ELR (cell line): ENCODE results near the gene TAS1R3.

Experiments used
- DNase-seq: peaks from one replicate; pipeline ENCODE4 v3.0.0-alpha.2; 2015; ENCODE audit warnings: low read depth

The TAS1R3 gene

DNA sequence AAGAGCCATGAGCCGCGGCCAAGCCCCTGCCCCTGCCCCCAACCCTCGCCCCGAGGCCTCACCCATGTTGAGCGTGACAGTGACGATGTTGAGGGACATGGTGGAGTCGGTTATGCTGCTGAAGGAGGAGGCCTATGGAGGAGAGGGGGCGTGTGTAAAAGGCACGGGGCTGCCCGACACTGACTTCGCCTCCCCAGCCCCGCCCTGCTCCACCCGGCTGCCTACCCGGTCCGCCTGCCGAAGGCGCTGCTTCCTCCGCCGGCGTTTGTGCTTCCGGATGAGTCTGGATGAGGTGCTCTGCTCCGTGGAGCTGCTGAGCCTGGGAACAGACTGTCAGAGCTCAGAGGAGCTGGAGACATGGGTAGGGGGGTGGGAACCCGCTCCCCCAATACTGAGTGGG, 9.1 kb downstream of the TAS1R3 start:
- no peak for DNase-seq

DNA sequence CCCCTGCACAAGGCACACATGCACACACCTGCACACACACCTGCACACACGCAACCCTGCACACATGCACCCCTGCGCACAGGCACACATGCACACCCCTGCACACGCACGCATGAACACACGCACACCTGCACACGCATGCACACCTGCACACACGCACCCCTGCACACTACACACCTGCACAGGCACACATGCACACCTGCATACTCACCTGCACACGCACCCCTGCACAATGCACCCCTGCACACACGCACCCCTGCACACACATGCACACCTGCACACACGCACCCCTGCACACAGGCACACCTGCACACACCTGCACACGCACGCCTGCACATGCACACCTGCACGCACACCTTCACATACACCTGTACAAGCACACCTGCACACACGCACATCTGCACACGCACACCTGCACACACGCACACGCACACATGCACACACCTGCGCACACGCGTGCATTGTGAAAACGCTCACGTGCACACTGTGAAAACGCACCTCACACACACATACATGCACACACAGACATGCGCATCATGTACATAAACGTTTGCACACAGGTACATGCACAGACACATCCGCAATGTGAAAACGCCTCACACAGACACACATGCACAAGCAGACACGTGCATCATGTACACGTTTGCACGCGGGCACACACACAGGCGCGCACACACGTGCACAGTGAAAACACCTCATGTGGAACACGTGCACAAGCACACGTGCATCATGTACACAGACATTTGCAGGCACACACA, 9.9 kb downstream of the TAS1R3 start:
- DNase-seq, result no peak

DNA sequence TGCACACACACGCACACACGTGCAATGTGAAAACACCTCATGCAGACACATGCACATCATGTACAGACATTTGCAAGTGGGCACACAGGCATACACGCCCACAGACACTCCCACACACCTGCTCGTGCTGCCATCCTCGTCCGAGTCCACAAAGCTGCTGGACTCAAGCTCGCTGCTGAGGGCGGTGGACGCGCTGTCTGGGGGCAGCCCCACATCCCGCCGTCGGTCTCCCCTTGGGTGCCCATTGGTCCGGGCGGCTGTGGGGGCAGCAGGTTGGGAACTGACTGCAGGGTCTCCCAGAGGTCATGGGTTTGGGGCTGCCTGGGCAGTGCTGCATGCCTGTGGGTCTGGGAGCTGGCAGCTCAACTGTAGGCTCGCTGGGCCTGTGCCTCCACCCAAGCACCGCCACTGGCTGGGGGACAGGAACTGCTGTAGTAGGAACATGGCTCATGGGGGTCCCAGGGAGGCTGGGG, 10.5 kb downstream of the TAS1R3 start:
- no peak for DNase-seq

DNA sequence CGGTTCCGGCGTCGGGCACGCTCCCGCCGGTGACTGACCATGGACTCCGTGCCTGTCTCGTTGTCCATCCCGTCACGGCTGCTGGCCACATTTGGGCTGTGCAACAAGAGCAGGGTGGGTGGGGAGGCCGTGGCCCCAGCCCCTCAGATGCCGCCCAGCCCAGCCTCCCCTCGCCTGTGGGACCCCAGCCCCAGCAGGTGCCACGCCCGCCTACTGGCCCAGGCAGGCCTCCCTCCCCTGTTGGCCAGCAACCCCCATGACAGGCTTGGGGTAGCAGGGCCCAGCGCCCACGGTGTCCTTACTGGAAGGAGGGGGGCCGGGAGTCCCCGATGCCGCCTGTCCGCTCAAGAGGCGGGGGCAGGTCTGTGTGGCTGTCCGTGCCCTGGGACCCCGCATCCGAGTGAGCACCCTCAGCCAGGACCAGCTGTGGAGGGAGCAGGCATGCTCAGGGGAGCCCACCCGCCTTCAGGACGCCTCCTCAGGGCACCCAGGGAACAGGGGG, 11.0 kb downstream of the TAS1R3 start:
- DNase-seq, result no peak

DNA sequence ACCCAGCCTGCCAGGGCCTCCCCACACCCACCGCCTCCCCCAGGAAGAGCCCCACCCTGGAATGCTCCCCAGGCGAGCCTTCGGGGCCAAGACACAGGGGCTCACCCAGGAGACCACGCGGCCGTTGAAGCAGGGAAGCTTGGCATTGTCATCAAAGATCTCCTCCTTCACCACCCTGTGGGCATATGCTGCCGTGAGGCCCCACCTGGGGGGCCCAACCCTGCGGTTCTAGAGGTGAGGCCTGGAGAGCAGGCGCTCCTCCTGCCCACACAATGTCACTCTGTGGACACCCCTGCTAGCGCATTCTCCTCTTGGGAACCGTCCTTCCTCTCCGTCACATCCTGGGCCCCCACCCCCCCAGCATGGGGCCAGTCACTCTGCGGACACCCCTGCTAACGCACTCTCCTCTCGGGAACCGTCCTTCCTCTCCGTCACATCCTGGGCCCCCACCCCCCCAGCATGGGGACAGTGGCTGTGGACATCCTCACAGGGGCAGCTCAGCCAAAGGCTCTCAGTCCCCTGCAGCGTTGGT, 11.6 kb downstream of the TAS1R3 start:
- no peak for DNase-seq

DNA sequence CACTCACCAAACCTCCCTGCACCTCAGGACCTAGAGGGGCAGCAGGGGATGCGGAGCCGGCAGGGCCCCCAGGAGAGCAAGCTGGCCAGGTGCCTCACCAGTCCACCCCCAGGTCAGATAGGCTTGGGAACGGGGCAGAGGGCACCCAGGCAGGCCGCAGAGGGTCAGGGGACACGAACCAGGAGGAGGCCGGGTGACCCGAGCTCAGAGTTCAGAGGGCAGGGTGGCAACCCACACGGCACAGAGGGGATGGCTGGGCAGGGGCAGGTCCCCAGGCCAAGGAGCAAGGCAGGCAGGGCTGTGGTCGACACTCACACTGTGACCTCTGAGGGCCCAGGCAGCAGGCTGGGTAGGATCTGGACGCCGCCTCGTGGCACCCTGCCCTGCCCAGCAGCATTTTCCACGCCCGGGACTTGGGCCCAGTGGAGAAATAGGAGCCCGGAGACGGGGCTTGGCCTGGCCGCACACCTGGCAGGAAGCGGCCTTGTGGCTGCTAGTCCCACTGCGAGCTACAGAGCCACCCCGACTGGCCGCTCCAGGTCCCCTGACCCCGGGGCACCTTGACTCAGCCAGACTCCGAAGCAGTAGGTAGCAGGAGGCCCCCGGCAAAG, 12.8 kb downstream of the TAS1R3 start:
- DNase-seq, result no peak

DNA sequence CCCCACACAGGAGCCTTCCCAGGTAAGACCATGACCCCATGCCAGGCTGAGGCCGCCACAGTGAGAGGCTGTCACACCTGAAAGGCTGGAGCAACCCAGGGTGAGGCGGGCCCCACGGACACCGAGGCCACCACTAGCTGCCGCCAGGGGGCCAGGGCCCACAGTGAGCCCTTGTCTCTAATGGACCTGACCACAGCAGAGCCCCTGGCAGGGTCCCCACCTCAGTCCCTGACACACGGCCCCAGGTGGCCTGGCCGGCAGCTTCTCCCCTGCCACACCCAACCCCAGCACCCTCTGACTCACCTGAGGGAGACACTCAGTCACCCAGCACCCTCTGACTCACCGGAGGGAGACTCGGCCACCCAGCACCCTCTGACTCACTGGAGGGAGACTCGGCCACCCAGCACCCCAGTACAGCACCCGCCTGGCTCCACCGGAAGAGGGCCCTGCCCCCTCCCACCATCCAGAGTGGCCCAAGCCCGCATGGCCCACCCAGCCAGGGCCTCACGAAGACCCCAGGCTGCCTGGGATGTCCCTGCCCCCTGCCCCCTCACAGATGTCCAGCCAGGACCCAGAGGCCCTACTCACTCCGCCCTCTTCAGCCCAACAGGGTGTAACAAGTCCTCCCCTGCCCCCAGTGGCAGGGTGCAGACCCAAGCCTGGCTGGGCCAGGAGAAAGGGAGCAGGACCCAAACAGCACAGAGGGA, 13.7 kb downstream of the TAS1R3 start:
- peak; percentile 97 for DNase-seq

- DNase-seq, result peak; percentile 63
These were observed 14.3 kb downstream of the TAS1R3 start for GRCh38 chr1:1345384-1345783.

- no peak for DNase-seq
These were observed 14.9 kb downstream of the TAS1R3 start for GRCh38 chr1:1345860-1346500.

GRCh38 chr1:1346501-1346890, 15.4 kb downstream of the TAS1R3 start:
- DNase-seq, result no peak

- DNase-seq, result no peak
These were observed 16.0 kb downstream of the TAS1R3 start for GRCh38 chr1:1347026-1347595.

DNA sequence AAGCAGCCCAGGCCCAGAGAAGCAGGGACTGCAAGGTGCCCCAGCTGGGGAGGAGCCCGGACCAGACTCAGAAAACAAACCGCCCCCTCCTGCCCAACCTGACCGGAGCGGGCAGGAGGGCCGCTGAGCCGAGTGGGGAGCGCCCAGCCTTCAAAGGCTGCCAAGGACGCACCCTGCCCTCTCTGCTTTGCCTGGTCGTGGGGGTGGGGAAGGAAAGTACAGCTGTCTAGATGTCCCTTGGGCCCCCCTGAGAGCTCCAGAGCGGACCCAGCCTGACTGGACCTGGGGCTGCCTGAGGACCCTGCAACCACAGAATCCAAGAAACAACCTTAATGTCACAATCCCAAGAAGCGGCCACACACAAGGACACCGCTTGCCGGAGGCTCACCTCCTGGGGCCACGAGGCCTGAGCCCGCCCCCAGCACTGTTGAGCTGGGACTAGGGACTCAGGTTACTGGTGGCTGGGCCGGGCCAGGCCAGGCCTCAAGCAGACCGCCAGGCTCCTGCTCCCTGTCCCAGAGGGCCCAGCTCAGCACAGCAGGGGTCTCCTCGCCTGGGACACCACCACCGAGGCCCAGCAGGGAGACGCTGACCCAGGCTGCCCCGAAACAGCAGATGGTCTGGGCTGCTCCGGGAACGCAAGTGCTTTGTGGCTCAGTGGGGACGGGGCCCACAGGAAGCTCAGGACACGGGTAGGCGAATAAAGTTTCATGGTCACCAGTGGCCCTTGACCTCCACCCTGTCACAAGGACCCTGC, 16.8 kb downstream of the TAS1R3 start:
- DNase-seq, result peak; percentile 59

- DNase-seq, result peak; percentile 60
These were observed 17.6 kb downstream of the TAS1R3 start for GRCh38 chr1:1348420-1349255.

GRCh38 chr1:1349256-1350012, 18.4 kb downstream of the TAS1R3 start, which contains the start of gene DVL1:
Gene DVL1 (minus strand): TSS chr1:1349418. CDS start chr1:1349065, 353 bp downstream.
- DNase-seq, result peak; percentile 75

DNA sequence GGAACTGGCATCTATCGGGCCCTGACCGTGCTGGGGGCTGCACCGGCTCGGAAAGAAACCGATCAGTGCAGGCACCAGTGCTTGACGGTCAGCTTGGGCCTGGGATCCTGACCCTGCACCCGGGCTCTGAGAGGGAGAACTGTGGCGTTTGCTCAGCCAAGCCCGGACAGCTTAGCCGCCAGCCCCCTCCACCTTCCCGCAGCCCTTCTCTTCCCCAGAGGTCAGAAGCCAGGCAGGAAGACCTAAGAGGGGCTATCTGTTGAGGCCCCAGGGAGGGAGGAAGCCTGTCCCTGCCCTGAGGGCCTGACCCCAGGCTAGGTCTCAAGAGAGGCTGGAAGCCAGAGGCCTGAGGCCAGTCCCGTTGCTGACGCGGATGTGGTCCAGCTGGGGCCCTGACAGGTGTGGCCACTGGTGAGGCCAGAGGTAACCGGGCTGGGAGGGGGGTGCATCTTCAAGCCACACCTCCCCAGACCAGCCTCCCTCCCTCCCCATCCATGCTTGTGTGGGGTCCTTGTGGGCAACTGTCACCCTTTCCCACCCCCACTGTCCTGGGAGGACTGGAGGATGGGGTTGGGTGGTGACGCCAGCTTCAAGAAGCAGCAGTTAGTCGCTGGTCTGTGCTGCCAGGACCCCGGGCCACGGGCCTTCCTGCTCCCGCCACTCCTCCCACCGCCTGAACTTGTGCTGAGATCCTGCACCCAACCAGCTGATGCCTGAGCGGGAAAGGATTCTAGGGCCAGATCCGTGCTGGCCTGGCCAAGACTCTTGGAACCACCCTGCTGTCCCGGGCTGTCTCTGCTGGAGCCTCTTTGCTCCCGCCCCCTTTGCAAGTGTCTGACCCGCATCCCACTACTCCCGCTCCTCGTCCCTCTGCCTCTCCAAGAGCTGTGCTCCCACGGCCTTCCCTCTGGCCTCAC, 20.7 kb downstream of the TAS1R3 start:
- DNase-seq, result peak; percentile 42

DNA sequence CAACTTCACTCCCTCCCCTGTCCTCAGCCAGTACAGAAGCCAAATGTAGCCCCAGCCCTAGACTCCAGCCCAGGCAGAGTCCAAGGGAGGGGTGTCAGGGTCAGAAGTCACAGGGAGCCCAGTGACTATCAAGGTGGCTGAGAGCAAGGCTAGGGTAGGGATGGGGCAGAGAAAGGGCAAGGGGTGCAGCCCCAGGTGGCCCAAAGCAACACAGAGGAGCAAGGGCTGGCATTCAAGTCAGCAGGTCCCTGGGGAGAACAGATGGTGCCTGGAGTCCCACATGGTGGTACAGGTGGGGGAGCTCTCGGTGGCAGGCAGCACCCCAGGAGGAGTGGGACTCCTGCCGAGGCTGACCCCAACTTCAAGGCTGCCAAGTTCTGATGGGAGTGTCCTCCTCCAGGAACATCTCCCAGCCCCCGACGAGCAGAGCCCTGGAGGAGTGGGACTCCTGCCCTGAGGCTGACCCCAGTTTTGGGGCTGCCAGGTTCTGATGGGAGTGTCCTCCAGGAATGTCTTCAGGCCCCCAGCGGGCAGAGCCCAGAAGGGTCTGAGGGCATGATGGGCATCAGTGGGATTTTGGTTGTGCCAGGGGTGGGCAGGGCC, 21.8 kb downstream of the TAS1R3 start:
- DNase-seq, result no peak

DNA sequence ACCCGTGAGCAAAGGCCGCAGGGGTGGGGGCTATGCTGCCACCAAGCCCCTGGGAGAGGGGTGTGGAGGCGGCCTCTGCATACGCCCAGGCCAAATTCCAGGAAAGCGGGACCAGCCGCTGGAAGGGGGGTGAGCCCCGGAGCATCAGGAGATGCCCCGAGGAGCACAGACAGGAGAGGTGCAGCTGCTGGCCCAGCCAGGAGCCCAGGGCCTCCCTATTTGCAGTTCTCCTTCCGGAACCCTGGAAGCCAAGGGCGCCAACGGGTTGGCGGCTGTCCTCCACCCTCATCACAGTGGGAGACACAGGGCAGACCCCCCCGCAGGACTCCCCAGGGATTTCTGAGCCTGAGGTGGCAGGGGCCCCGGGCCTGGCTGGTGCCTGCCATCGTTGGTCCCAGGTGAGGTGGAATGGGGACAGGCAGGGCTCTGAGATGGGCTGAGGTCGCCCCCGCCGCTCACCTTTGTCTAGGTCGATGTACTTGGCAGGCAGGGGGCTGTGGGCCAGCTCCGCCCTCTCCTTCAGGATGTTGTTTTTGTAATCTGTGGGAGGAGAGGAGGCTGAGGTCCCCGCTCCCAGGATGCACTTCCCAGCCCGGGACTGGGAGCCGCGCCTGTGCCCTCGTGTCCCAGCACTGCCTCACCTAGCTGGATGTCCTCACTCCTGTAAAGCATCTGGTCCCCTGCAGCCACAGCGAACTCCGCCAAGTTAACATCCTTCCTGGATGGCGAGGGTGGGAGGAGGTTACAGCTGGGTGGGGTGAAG, 22.5 kb downstream of the TAS1R3 start:
- DNase-seq, result no peak
